Measurements from ENCODE around the gene FAM120B.
"Not testable (repeated sequence)": the region's sequence is repeated elsewhere in the genome, so short reads cannot be mapped to it uniquely, and the experiment has no call there.

Gene FAM120B

DNA sequence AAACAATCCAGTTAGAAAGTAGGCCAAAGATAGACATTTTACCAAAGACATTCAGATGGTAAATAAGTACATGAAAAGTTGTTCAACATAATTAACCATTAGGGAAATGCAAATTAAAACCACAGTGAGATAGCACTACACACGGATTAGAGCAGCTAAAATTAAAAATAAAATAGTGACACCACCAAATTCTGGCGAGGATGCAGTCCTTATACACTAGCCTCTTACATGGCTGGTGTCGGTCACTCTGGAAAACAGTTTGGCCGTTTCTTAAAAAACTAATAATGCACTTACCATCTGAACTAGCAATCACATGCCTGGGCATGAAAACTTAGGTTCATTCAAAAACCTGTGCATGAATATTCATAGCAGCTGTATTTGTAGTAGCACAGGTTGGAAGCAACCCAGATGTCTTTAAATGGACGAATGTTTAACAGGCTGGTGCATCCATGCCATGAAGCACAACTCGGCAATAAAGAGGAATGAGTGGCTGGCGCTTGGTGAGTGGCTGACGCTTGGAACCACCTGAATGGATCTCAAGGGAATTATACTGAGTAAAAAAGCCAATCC is 77.0 kb downstream of the FAM120B start:
- DNase-seq (ENCODE audit: low spot score), result no peak

DNA sequence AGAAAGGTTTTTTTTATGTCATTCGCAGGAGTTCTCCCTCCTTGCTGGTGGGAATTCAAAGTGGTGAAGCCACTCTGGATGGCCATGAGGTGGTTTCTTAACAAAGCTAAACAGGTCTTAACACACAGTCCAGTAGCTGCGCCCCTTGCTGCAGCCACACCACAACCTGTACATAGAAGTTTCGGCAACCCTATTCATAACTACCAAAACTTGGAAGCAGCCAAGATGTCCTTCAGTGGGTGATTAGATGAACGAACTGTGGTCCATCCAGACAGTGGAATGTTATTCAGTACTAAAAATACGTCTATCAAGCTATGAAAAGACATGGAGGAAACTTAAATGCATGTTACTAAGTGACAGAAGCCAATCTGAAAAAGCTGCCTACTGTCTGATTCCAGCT is 78.9 kb downstream of the FAM120B start:
- no peak for DNase-seq (ENCODE audit: low spot score)

- DNase-seq (ENCODE audit: low spot score), result no peak
Measured at GRCh38 chr6:170388113-170388512, 81.6 kb downstream of the FAM120B start.

GRCh38 chr6:170393033-170393432 is 86.5 kb downstream of the FAM120B start:
- DNase-seq (ENCODE audit: low spot score), result no peak

GRCh38 chr6:170393807-170394399 is 87.3 kb downstream of the FAM120B start:
- DNase-seq (ENCODE audit: low spot score), result no peak

DNA sequence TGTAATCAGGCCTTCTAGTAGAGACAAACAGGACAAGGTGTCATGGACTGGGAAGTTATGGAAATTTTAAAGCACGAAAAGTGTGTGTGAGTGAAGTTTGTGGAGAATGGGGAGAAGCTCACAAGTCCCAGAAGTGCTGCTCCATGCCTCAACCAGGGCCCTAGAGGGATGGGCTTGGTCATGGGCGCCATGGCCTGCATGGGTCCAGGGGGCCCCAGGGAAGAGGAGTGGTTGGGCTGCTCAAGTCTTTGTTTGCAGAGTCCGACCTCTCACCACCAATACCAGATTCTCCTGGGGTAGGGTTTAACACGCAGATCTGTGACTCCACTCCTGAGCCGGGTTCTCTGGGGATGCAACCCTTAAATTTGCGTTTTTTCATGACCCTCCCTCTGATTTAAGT is 88.4 kb downstream of the FAM120B start:
- DNase-seq (ENCODE audit: low spot score), result no peak

DNA sequence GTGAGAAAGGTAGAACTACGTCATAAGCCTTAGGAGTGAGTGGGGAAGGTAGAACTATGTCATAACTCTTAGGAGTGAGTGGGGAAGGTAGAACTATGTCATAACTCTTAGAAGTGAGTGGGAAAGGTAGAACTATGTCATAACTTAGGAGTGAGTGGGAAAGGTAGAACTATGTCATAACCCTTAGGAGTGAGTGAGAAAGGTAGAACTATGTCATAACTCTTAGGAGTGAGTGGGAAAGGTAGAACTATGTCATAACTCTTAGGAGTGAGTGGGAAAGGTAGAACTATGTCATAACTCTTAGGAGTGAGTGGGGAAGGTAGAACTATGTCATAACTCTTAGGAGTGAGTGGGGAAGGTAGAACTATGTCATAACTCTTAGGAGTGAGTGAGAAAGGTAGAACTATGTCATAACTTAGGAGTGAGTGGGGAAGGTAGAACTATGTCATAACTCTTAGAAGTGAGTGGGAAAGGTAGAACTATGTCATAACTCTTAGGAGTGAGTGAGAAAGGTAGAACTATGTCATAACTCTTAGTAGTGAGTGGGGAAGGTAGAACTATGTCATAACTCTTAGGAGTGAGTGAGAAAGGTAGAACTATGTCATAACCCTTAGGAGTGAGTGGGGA is 92.3 kb downstream of the FAM120B start:
- not testable (repeated sequence) for DNase-seq (ENCODE audit: low spot score)

GRCh38 chr6:170399955-170400558 is 93.5 kb downstream of the FAM120B start:
- not testable (repeated sequence) for DNase-seq (ENCODE audit: low spot score)

- DNase-seq (ENCODE audit: low spot score), result no peak
Measured at GRCh38 chr6:170402318-170403040, 95.9 kb downstream of the FAM120B start.

DNA sequence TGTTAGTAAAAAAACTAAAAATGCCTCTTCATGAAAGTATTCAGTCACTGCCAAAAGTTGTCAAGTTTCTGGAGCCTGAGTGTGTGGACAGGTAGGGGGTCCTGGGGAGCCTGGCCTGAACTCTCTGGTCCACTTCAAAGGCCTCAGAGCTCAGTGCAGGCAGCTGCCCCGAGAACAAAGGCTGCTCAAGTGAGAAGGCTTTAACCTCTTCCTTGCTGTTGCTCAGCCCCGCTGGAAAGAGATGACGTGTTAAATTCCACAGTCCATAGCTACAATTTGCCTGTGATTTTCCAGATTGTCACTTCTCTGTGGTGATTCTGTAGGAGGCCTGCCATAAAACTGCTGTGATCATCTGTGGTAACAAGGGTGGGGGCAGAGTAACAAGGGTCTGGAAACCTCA is 96.9 kb downstream of the FAM120B start:
- no peak for DNase-seq (ENCODE audit: low spot score)

DNA sequence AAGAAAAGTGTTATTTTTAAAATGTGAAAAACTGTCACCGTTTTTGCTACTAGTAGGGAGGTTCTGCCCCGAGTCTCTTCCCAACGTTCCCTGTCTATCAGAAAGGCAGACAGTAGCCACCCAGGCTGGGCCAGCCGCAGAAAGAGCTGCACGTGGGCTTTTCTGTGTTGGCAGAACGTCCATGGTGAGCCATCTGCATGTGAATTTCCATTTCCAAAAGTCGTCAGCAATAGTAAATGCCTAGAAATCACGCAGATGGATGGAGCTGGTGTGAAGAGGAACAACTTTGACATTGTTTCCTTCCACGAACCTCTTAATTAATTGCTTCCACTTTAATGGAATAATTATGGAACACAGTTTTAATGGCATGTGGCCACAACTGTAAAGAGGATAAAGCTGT is 97.5 kb downstream of the FAM120B start:
- no peak for DNase-seq (ENCODE audit: low spot score)

DNA sequence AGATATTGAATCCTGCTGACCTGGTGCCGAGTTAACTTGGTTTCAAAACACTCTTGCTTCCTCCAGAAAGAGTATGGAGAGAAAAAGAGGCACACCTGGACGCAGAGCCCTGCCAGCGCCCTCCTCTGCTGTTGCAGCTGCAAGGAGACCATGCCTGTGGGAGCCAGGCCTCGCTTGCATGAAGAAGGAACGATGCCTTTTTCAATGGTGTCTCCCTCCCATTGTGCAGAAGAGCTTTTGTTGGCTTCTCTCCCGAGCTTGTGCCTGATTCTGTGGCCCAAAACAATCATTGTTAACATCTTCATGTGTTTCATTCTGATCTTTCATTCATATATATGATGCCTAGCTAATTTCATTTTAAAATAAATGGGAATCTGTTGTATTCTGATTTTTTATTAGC is 98.1 kb downstream of the FAM120B start:
- DNase-seq (ENCODE audit: low spot score), result no peak

DNA sequence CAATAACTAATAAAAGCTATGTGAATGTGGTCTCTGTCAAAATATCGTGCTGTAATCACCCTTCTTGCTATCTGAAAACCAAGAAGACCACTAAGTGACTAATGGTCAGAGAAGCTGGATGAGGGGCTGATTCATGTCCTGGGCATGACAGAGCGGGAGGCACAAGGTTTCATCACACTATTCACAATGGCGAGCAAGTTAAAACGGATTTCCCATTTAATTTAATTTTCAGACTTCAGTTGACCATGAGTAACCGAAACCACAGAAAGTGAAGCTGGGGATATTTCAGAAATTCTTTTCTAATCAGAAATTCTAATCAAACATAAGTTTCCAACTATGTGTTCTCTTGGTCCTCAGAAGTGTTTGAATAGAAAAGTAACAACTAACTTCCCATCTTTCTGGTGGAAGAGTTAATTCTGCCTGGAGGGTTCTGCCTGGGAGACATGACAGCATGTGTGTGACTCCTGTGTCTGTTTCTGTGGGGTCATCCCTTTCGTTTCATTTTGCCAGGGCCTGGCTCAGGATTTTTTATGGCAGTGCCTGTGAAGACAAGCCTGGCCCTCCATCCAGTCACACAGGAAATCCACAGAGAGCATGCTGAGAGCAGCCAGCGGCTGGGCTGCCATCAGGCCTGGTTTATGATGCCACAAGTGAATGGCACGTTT is 98.9 kb downstream of the FAM120B start:
- DNase-seq (ENCODE audit: low spot score), result no peak

DNA sequence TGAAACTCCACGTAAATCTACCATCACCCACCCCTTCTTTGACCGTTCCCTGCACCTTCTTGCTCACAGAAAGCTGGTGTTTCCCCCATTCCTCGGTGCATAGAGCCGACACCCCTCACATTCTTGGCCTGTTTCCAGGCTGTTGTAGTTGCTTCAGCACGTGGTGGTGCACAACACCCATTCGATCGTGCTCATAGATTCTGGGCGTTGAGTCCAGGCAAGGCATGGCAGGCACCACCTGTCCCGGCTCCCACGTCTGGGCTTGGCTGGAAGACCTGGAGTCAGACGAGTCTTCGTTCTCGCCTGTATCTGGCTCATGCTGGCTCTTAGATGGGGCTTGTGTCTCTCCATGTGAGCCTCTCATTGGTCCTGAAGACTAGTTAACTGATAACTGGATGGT is 100.6 kb downstream of the FAM120B start:
- DNase-seq (ENCODE audit: low spot score), result no peak

DNA sequence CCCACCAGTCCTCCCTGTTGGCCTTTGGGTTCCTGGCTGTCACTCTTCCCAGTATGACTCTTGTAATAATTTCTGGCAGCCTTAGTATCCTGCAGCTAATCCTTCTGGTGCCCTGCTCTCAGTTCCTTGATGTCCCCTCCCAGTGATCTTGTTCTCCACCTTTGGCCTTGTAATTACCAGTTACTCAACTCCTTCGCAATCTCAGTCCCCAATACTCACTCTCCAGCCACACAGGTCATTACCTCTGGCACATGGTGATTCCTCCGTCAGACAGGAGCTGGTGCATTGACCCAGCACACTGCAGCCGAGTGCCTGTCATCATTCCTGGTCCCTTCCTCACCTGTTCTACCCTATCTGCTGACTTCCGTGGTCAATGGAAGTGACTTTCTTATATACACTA is 101.4 kb downstream of the FAM120B start:
- DNase-seq (ENCODE audit: low spot score), result no peak

DNA sequence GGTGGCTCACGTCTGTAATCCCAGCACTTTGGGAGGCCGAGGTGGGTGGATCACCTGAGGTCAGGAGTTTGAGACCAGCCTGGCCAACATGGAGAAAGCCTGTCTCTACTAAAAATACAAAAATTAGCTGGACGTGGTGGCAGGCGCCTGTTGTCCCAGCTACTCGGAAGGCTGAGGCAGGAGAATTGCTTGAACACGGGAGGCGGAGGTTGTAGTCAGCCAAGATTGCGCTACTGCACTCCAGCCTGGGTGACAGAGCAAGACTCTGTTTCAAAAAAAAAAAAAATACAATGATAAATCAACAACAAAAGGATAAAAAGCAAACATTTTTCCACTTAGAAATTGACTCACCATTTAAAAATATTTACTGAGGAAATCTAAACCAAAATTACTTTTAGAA is 103.2 kb downstream of the FAM120B start:
- not testable (repeated sequence) for DNase-seq (ENCODE audit: low spot score)

DNA sequence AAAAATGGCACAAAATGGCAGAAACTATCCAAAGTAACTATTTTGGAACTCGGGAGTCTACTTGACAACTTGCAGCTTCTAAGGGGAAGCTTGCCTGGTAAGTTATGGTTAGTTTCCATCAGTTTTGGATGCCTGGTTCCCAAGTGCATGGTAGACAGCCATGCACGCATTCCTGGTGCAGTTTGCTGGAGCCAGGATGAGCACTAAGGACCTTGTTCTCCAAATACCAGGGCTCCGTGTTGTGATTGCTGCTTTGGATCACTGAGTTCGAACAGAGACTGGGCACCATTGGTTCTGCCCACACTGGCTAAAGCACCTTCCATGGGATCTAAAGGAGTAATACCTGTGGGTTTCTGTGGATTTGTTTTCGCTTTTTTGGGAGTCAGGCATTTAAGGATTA is 103.7 kb downstream of the FAM120B start:
- DNase-seq (ENCODE audit: low spot score), result no peak

GRCh38 chr6:170415318-170415717 is 108.8 kb downstream of the FAM120B start:
- no peak for DNase-seq (ENCODE audit: low spot score)

DNA sequence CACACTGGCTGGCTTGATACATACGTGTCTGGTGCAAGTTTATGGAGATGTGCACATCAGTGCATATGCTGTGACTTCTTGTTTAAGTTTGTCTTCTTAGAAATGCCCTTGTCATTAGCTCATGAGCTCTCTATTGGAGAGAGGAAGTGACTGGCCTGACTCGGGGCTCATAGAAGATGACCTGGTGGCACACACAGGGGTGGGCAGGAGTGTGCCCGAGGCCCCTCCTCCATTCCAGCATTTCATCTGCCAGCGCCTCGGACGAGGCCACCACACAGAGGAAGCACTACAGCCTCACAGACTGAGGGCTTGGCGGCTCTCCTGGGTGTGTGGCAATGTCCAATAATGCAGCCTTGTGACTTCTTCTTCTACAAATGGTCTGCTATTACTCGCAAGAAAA is 109.7 kb downstream of the FAM120B start:
- DNase-seq (ENCODE audit: low spot score), result no peak

- no peak for DNase-seq (ENCODE audit: low spot score)
Measured at GRCh38 chr6:170416959-170417606, 110.5 kb downstream of the FAM120B start.

DNA sequence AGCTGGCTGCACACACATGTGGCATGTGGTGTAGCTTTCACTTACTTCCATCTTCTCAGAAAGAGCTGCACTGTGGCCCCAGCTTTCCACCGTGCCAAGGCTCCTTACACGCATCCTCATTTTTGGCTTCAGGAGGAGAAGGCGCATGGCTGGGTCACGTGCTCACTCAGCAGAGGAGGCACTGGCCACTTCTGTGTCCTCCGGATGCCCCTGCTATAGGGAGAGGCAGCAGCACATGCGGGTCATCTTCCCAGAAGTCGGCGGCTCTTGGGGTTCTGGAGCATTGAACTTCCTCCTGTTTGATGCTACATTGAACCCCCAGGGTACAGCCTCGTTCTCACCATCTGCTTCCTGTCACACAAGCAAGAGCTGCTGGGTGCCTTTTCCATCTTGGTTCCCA is 111.3 kb downstream of the FAM120B start:
- DNase-seq (ENCODE audit: low spot score), result no peak

- DNase-seq (ENCODE audit: low spot score), result no peak
Measured at GRCh38 chr6:170420283-170420682, 113.7 kb downstream of the FAM120B start.

Measured in D341Med (cell line).